HG02970 (cell line): ENCODE measurements around the gene CLSTN2.
"Not testable (repeated sequence)": the region's sequence is repeated elsewhere in the genome, so short reads cannot be mapped to it uniquely, and the experiment has no call there.

Experiments used
- ATAC-seq: cut with Tn5 transposase; IDR thresholded peaks from one replicate; pipeline ENCODE4 v1.9.1; 2021; ENCODE audit warnings: mild to moderate bottlenecking, moderate library complexity, moderate number of reproducible peaks; ENCODE audit not compliant: unreplicated experiment, low FRiP score

The CLSTN2 gene

DNA sequence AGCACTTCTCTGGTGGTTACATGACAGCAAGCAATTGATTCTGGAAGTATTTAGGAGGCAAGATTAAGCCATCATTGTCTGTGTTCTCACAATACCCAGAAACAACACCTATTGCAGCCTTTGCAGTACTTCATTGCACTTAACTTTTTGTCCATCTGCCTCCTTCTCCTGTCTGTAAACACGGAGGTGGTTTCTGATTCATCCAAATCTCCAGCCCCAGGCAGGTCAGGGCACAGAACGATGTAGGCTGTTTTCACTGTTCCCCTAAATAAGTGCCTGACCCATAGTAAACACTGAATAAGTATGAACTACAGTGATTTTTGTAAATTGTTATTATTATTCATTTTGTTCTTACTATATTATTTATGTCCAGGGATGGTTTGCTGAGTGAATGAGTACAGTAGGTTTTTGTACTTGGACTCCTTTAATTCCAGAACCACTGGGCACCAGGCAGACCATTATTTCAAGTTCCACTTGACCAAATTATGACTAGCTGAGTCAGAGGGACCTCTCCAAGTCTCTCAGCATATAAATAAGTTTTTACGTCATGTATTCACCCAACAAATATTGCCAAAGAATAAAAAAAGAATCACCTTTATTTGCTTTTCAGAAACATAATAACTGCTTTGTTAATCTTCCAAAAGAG lies 459.6 kb downstream of the CLSTN2 start:
- ATAC-seq = no peak

DNA sequence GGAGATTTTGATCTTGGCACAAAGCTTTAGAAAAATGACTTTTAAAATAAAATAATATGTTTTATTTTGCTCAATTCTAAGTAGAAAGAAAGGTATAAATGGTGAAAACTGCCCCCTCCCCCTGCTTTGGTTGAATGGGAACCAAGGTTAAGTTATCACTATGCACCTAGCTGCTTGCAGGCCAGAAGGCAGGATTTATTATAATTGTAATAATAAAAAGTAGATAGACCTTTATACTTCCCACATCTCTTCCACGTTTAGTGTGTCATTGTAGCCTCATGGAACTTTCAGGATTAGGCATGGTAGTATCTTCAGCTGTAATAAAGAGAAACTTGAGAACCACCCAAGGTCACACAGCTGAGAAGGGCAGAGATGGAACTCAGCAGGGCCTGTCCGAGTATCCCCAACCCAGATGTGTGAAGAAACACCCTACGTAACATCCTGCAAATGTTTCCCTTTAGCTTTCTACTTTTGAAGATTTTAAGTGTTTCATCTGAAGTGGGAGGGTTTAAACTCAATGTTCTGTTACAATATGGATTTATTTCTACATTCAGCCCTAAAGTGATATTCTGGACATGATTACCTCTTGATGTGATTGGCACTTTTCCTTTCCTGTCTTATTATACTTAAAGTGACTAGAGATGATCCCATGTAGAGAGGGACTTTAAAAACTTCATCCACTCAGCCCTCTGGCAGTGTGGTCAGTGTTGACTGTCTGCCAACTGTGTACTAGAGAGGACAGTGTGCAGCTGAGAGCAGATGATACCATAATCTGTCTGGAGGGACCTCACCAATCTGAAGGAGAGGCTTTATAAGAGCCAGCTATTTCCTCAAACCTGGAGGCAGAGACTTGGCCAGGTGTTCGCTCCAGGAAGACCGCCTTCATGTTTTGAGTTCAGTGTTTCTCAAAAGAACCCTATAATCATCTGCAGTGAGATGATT lies 460.4 kb downstream of the CLSTN2 start:
- ATAC-seq = no peak

DNA sequence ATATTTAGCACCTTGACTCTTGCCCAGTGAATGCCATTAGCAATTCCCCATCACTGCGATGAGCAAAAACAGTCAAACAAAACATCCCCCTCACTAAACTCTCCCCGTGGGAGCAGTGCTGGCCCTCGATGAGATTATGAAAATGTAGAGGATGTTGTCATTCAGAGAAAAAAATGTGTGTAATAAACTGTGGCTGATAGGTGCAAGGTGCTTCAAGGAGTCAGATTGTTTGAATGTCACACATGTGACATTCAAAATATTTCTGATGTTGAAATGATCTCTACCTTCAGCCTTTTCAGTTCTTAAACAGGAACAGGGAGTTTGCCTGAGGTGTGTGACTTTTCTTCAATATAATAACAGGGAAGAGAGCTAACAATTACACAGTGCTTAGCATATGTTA lies 461.1 kb downstream of the CLSTN2 start:
- ATAC-seq = no peak

DNA sequence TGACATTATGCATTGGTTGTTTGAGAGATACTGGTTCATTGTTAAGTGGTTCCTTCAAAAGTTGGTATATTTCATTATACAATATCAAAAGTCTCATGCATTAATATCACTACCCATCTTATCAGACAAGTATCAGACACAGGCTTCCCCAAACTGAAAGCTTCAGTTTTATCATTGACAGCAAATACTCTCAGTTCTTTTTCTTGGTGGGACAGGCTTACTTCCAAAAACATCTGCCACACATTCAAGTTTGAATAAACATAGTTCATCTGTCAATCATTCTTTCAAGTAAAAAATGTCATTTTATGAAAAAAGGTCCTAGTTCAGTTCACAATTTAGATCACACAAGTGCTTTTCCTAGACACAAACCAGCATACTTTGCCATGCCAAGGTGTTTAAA lies 462.9 kb downstream of the CLSTN2 start:
- ATAC-seq = no peak

DNA sequence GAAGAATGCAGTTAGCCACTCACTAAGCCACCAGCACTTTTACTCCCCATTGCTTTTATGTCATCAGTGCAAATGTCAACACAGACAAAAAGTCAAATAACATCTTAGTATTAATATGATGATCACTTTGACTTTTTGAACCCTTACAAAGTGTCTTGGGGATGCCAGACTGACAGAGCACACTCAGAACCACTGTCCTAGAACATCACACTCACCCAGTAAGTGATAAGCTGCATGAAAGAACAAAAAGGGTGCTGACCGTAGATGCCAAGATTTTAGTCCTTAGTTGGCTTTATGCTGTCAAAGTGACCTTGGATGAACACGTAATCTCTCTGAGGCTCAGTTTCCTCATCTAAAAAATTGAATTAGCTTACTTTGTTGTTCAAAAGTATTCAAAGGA lies 463.4 kb downstream of the CLSTN2 start:
- ATAC-seq = no peak

DNA sequence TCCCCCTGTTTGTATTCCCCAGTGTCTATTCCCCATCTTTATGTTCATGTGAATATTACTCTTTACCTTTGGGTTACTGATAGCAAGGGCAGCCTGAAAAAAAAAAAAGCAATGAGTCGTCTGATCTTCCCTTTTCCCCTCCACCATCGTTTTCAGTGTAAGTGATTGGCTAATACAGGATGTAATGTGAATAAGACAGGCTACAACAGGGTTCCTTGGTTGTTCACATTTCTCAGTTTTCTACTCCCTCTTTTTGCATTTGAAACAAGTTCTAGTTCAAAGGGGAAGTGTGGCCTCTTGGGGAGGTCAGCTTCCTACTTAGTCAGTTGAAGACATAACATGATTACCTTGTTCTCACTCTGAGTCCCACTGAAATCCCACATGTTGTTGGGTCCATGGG lies 464.9 kb downstream of the CLSTN2 start:
- ATAC-seq = no peak

DNA sequence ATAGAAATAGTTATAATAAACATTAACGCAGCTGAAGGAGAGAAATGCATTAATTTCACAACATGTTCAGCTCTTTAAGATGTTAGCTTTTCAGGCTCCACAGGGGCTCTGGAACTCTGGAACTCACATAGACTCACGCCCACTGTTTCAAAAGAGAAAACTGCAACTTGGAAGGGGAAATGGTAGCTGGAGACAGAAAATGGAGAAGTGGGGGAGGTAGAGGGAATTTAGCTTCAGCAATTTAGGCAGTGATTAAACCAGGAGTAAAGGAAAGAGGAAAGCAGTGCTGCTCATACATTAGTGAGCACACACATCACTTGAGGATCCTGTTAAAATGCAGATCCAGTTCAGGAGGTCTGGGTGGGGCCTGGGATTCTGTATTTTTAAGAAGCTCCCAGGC lies 468.1 kb downstream of the CLSTN2 start:
- no peak for ATAC-seq

DNA sequence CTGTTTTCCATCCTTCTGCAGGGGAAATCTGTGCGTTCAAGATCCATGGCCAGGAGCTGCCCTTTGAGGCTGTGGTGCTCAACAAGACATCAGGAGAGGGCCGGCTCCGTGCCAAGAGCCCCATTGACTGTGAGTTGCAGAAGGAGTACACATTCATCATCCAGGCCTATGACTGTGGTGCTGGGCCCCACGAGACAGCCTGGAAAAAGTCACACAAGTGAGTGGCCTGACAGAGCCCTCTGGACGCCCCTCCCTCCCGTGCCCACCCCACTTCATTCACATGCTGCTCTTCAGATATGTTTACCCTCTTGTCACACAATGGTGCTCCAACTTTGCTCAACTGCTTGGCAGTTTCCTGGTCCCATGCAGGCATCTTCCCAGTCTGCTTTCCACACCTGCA lies 468.6 kb downstream of the CLSTN2 start:
- ATAC-seq = no peak

DNA sequence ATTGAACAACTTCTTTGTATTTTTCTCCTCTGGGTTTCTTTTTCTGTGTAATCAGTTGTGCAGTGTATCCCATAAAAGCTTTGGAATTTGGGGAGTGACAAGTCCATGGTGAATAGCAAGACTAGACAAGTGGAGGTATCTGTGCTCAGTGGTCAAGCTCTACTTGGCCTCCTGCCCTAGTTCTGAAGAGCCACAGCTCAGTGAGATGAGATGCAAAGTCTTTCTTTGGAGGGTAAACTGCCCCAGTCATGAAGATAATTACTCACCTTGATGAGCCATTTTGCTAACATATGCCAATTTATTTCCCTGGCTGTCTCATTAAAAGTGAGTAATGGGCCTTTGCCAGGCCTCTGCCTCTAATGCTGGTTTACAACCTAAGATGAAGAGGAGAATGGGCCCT lies 471.7 kb downstream of the CLSTN2 start:
- no peak for ATAC-seq

DNA sequence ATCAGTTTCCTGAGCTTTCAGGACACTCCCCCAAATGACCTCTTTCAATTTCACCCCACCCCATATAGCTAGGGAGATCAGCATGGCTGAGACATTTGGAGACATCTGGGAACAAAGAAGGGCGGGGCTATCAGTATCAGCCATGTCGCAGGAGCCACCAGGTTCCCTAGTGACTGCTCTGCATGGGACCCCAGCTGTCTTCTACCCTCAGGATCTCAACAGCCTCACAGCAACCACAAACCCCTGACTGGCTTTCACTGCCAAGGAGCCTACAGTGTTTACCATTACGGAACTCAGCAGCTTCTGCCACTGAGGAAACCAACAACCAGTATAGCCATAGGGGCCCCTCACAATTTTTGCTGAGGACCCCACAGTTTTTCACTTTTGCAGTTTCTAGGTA lies 473.3 kb downstream of the CLSTN2 start:
- no peak for ATAC-seq

DNA sequence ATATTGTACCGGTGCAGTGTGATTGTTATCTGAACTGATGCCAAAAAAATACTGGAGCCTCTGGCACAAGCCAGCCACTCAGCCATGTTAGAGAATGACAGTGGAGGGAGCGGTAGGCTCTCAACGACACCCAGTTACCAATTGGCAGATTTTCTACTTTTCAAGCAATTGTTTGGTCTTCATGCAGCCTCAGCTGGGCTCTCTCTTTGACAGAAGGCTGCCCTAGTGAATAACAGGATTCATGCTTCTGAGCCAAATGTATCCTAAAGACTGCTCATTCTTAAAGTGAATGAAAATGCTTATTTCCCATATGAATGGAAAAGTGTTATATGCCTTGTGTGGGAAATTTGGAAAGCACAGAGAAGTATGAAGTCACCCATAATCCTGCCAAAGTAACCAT lies 481.7 kb downstream of the CLSTN2 start:
- no peak for ATAC-seq

DNA sequence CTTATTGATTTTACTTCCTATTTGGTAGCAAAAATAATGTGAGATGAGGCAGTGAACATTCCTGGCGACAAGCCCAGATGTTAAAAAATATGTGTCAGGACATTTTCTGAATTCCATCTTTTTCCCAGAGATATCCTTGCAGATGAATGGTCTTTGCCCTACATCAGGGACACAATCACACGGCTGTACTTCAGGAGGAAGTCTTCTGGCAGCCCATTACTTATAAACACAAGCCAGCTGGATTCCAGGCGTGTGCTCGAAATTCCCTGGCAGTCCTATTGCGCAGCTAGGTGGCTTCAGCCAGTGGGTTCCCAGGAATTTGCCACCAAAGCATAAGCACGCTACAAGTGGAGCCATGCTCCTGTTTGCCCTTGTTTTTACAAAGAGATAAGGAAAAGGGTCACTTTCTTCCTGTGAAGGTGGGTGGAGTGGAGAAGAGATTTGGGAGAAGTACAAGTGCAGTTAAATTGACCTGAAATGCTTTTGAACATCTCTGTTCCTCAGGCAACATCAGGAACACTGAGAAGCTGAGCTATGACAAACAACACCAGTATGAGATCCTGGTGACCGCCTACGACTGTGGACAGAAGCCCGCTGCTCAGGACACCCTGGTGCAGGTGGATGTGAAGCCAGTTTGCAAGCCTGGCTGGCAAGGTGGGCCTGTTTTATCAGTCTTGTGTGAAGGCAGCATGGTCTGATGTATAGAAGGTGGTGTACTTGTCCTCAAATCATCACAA lies 485.8 kb downstream of the CLSTN2 start:
- ATAC-seq = no peak

DNA sequence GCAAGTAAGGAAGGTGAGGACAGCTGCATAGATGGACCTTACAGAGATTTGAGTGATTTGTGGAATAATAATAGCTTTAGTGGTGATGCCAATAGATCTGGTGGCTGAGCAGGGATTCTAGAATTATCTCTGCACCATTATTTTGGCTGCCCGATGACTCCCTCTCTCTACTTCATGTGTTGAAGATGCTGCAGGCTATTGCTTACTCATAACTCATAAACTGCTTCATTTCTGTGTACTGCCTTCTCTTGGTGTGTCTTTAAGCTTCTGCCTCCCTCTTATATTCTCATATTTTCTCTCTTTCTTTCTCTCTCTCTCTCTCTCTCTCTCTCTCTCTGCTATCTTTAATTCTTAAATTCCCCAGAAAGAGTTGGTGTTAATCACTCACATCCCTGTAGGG lies 486.9 kb downstream of the CLSTN2 start:
- ATAC-seq = no peak

DNA sequence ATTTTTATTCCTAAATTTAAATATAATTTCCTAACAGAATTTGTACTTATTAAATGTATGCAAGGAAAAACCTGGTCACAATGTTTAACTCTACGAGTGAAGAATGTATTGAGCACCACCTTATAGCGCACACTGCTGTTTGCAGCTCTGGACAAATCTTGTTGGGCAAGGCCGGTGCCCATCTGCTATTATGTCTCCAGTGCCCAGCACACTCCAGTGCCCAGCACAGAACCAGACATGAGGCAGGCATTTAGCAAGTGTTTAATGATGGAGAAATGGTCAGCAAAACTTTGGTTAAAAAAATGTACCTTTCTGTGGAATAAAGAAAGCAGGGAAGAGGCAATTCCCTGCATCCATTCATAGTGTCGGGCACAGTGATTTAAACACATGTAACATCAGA lies 488.2 kb downstream of the CLSTN2 start:
- ATAC-seq = no peak

DNA sequence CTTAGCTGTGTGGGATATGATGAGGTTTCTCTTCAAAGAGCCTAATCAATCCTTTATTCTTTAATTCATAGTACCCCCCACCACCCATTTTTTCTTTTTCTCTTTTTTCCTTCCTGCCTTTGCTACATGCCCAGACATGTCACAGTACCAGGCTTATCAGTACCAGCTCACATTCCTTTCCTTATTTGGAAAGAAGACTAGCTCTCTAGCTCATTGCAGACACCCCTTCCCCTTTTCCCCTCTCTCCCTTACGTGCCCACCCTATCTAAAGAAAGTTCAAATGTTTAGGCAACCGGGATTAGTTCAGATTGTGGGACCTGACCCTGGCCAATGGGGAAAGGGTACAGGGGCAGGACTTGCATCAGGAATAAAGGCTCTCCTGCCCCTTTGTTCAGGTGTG lies 488.6 kb downstream of the CLSTN2 start:
- ATAC-seq = not testable (repeated sequence)

DNA sequence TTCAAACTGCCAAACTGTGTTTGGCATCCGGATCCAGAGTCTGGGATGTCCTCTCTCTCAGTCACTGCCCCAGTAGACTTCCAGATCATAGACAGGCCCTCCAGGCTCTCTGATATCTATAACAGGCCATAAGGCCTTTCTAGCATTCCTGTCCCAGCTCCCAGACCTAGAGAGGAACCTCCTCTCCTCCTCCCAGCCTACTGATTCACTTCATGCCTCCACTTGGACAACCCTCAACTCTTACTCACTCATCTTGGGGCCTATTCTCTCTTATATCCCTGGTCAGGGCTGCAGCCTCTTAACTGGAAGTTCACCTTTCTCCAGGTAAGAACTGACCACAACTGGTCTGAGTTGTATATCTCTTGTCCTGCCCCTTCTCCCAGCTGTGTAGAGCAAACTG lies 489.2 kb downstream of the CLSTN2 start:
- ATAC-seq = no peak

DNA sequence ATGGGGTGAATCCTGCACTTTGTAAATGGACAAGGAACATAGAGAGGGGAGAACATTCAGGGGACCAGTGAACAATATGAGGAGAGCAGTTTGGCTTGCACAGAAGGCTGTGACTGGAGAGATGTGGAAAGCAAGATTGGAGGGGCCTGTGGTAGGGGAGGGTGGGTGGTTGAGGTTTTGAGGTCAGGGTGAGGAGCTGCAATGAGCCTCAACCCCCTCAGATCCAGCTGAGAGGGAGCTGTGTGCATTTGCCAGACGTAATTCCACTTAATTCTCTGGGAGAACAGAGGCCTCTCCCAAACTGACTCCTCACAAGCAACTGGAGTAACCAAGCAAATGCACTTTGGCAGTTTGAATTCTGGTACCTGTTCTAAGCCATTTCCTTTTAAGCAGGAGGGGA lies 489.7 kb downstream of the CLSTN2 start:
- ATAC-seq = no peak

DNA sequence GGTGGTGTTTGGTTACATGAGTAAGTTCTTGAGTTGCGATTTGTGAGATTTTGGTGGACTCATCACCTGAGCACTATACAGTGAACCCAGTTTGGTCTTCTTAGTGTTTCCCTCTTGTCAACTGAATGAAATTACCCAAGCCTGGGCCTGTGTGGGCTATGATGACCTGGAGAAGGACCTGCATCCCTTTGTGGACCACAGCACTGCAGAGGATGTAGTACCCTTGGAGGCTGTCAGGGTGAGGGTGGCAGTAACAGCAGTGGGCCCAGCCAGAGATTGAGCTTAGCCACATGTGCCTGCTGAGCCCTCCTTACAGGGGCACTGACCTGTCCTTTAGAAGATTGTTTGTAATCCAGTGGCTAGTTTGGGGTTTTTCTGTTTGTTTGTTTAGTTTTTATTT lies 492.8 kb downstream of the CLSTN2 start:
- ATAC-seq = no peak

DNA sequence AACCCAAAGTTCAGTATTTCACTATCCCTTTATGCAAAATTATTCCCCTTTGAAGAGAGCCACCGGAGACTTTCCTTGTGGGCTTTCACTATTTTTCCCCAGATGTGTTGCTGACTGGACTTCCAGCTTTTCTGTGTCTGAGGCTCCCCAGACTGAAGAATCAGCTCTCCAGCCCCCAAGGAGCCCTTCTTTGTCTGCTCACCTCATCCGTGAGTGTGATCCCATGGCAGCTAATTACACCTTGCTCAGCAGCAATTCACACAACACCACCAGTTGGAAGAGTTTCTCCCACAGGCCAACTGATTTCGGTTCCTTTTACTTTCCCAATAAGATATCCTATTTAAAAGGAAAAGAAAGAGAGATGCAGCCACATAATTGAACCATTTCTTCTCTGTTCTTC lies 493.4 kb downstream of the CLSTN2 start:
- no peak for ATAC-seq

DNA sequence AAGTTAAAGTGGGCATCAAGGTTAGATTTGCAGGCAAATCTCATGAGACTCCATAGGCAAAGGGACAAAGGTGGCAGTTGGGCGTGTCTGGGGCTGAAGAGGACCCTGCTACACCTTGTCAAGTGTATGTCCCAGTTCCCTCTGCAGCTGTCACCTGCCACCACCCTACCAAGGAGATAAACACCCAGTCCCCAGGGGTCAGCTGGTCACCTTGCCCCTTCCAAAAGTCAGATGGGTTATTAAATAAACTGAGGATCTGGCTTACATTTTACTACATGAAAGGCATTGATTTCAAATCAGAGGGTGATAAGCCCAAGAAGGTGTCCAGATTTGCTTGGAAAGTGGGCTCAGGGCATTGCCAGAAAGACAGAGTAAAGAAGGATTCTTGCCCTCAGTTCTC lies 494.8 kb downstream of the CLSTN2 start:
- ATAC-seq = no peak

DNA sequence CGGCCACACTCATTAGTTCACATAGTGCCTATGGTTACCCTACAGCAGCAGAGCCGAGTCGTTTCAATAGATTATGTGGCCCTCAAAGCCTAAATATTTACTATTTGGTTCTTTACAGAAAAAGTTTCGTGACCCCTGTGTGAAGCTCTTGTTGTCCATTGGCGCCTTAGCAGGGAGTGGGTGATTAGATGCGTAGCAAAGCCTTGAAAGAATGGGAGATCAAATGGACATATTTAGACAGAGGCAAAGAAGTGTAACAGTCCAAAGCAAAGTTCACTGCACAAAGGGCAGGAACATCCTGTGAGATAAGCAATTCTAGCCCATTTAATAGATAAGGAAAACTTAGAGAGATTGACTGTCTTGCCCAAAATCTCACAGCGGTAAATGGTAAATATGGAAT lies 495.5 kb downstream of the CLSTN2 start:
- ATAC-seq = no peak
